ENCODE data around the gene ANKH. TPM values are rescaled to one million over a fixed set of nuclear protein-coding genes. Genes with fewer than 3 reads are reported as not detected.

The ANKH gene
- total RNA-seq, 1 experiment from 2014 or later: 4.7 TPM

GRCh38 chr5:14848385-14848784 is 23.2 kb downstream of the ANKH start:
- Histone ChIP-seq H3K4me1 (no peaks in the 10 kb centered on the region), H3K36me3 (ENCODE audit: control insufficient read depth, insufficient read depth, low read length) (no peaks in the 10 kb centered on the region), H3K9me3 (no peaks in the 10 kb centered on the region), H3K4me3 (ENCODE audit: low read depth, low read length) (no peak overlapping the region), H3K27me3 (replicated peaks; ENCODE audit: control insufficient read depth, insufficient read depth, low read length) (no peaks in the 10 kb centered on the region; the same call in 1 of the 2 replicates)
- no peak for TF ChIP-seq CTCF (IDR thresholded peaks at IDR 0.05; ENCODE audit: insufficient read depth in 1 of 2, low read depth in 1 of 2, low read length in 1 of 2, severe bottlenecking in 1 of 2, unreplicated experiment in 1 of 2)
- Mint-ChIP-seq H3K27ac (ENCODE audit: unreplicated experiment) (no peak overlapping the region), H3K27me3 (ENCODE audit: insufficient read depth, unreplicated experiment) (no peaks in the 10 kb centered on the region), H3K9me3 (ENCODE audit: unreplicated experiment) (no peaks in the 10 kb centered on the region), H3K36me3 (ENCODE audit: insufficient read depth, unreplicated experiment) (no peaks in the 10 kb centered on the region), H3K4me1 (ENCODE audit: low read depth, unreplicated experiment) (no peaks in the 10 kb centered on the region), H3K4me3 (ENCODE audit: unreplicated experiment) (no peak overlapping the region)
- no TSS peak for BruUV-seq (replicated peaks)
- DNase-seq: no peak
- ChIA-PET POLR2A (no interaction called here), CTCF (interaction anchor here (0.6 kb wide), 1 partner anchor 846 kb away, joined by 3 read pairs; no protein-coding TSS in a partner anchor)
- intact Hi-C loops (cut with micrococcal nuclease; ENCODE audit: unreplicated experiment): no loop called here

GRCh38 chr5:14847471-14847870 is 24.1 kb downstream of the ANKH start:
- no peak for TF ChIP-seq CTCF (IDR thresholded peaks at IDR 0.05; ENCODE audit: insufficient read depth in 1 of 2, low read depth in 1 of 2, low read length in 1 of 2, severe bottlenecking in 1 of 2, unreplicated experiment in 1 of 2)
- intact Hi-C loops (cut with micrococcal nuclease; ENCODE audit: unreplicated experiment): no loop called here
- ChIA-PET CTCF (no interaction called here), POLR2A (no interaction called here)
- Mint-ChIP-seq H3K4me1 (ENCODE audit: low read depth, unreplicated experiment) (no peaks in the 10 kb centered on the region), H3K9me3 (ENCODE audit: unreplicated experiment) (no peaks in the 10 kb centered on the region), H3K36me3 (ENCODE audit: insufficient read depth, unreplicated experiment) (no peaks in the 10 kb centered on the region), H3K27me3 (ENCODE audit: insufficient read depth, unreplicated experiment) (no peaks in the 10 kb centered on the region), H3K27ac (ENCODE audit: unreplicated experiment) (no peak overlapping the region), H3K4me3 (ENCODE audit: unreplicated experiment) (no peak overlapping the region)
- Histone ChIP-seq H3K27me3 (replicated peaks; ENCODE audit: control insufficient read depth, insufficient read depth, low read length) (no peaks in the 10 kb centered on the region; the same call in 1 of the 2 replicates), H3K4me1 (no peaks in the 10 kb centered on the region), H3K4me3 (ENCODE audit: low read depth, low read length) (no peak overlapping the region), H3K9me3 (no peaks in the 10 kb centered on the region), H3K36me3 (ENCODE audit: control insufficient read depth, insufficient read depth, low read length) (no peaks in the 10 kb centered on the region)
- DNase-seq: no peak
- no TSS peak for BruUV-seq (replicated peaks)

GRCh38 chr5:14842117-14842516 is 29.5 kb downstream of the ANKH start:
- ChIA-PET POLR2A (no interaction called here), CTCF (no interaction called here)
- Mint-ChIP-seq H3K27ac (ENCODE audit: unreplicated experiment) (no peak overlapping the region), H3K36me3 (ENCODE audit: insufficient read depth, unreplicated experiment) (no peaks in the 10 kb centered on the region), H3K4me1 (ENCODE audit: low read depth, unreplicated experiment) (no peaks in the 10 kb centered on the region), H3K27me3 (ENCODE audit: insufficient read depth, unreplicated experiment) (no peaks in the 10 kb centered on the region), H3K9me3 (ENCODE audit: unreplicated experiment) (no peaks in the 10 kb centered on the region), H3K4me3 (ENCODE audit: unreplicated experiment) (no peak overlapping the region)
- intact Hi-C loops (cut with micrococcal nuclease; ENCODE audit: unreplicated experiment): no loop called here
- no peaks in the 10 kb centered on the region for H3K36me3 ChIP-seq (ENCODE audit: control insufficient read depth, insufficient read depth, low read length)
- no peaks in the 10 kb centered on the region; the same call in 1 of the 2 replicates for H3K27me3 ChIP-seq (replicated peaks; ENCODE audit: control insufficient read depth, insufficient read depth, low read length)
- no peaks in the 10 kb centered on the region for H3K4me1 ChIP-seq
- no peak for DNase-seq
- BruUV-seq (replicated peaks): no TSS peak
- H3K9me3 ChIP-seq: no peaks in the 10 kb centered on the region
- no peak overlapping the region for H3K4me3 ChIP-seq (ENCODE audit: low read depth, low read length)
- TF ChIP-seq CTCF (IDR thresholded peaks at IDR 0.05; ENCODE audit: insufficient read depth in 1 of 2, low read depth in 1 of 2, low read length in 1 of 2, severe bottlenecking in 1 of 2, unreplicated experiment in 1 of 2): no peak

Data from Caco-2 (cell line).